Vagina (tissue), 2 donors: ENCODE results near the gene RNASE8.

Experiments
- POLR2A ChIP-seq, 2 donors: fragments of 450-650 bp; IDR thresholded peaks; one replicate each; pipeline ENCODE4 v1.6.1; 2017; ENCODE audit warnings: antibody characterized with exemption in 2 of 2, mild to moderate bottlenecking in 2 of 2, moderate library complexity in 2 of 2
- POLR2AphosphoS5 ChIP-seq, 2 donors: sonication (generic); formaldehyde crosslinking; IDR thresholded peaks; one replicate each; pipeline ENCODE4 v1.9.0; 2017; ENCODE audit warnings: antibody characterized with exemption in 2 of 2, mild to moderate bottlenecking in 2 of 2, low read depth in 1 of 2; ENCODE audit not compliant: insufficient read depth in 1 of 2
- TF ChIP-seq, protein P1 (sequence below), 3 experiments: fragments of 450-650 bp in 2 of 3; fragments of 200-600 bp in 1 of 3; sonication (generic) in 1 of 3; IDR thresholded peaks; one replicate each; pipeline ENCODE4 v1.5.1; 2017 to 2019; ENCODE audit warnings: antibody characterized with exemption in 3 of 3, mild to moderate bottlenecking in 2 of 3, moderate library complexity in 2 of 3

GRCh38 chr14:21056520-21057163, 980 bp upstream of the RNASE8 start:
- TF ChIP-seq POLR2AphosphoS5 (IDR thresholded peaks at IDR 0.05; ENCODE audit: insufficient read depth in 1 of 2, low read depth in 1 of 2) (no peak), POLR2A (IDR thresholded peaks at IDR 0.05) (no peak)
- TF ChIP-seq, protein P1, sequence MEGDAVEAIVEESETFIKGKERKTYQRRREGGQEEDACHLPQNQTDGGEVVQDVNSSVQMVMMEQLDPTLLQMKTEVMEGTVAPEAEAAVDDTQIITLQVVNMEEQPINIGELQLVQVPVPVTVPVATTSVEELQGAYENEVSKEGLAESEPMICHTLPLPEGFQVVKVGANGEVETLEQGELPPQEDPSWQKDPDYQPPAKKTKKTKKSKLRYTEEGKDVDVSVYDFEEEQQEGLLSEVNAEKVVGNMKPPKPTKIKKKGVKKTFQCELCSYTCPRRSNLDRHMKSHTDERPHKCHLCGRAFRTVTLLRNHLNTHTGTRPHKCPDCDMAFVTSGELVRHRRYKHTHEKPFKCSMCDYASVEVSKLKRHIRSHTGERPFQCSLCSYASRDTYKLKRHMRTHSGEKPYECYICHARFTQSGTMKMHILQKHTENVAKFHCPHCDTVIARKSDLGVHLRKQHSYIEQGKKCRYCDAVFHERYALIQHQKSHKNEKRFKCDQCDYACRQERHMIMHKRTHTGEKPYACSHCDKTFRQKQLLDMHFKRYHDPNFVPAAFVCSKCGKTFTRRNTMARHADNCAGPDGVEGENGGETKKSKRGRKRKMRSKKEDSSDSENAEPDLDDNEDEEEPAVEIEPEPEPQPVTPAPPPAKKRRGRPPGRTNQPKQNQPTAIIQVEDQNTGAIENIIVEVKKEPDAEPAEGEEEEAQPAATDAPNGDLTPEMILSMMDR (IDR thresholded peaks at IDR 0.05): no peak
